Measurements from ENCODE around the gene HIPK4. TPM values are rescaled to one million over a fixed set of nuclear protein-coding genes. Genes with fewer than 3 reads are reported as not detected.

HIPK4 gene
- total and polyA plus RNA-seq, 9 of the 15 experiments (the other 6 are each of a cell fraction or from before 2014, with no cell fraction given): 0.06 to 0.09 TPM; not detected in 7

DNA sequence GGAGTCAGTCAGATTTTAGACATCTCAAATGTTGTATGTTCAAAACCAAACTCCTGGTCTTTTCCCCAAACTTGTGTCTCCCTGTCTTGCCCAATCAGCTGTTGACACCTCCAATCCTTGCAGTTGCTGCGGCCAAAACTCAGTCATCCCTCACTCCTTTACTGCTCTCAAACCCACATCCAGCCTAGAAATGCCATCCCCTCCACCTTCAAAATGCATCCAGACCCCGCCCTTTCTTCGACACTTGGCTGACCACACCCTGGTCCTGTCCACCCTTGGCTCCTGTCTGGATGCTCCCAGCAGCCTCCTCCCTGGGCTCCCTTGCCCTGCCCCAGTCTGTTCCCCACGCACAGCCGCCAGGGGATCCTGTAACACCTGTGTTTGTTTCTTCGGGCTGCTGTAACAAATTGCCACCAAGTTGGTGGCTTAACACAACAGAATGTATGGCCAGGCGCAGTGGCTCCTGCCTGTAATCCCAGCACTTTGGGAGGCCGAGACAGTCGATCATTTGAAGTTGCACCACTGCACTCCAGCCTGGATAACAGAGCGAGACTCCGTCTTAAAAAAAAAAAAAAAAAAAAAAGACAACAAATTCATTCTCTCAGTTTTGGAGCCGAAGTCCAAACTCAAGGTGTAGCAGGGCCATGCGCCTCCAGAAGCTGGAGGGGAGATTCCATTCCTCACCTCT is 29.8 kb downstream of the HIPK4 start (continued):
- TF ChIP-seq, protein P1, sequence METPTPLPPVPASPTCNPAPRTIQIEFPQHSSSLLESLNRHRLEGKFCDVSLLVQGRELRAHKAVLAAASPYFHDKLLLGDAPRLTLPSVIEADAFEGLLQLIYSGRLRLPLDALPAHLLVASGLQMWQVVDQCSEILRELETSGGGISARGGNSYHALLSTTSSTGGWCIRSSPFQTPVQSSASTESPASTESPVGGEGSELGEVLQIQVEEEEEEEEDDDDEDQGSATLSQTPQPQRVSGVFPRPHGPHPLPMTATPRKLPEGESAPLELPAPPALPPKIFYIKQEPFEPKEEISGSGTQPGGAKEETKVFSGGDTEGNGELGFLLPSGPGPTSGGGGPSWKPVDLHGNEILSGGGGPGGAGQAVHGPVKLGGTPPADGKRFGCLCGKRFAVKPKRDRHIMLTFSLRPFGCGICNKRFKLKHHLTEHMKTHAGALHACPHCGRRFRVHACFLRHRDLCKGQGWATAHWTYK (CRISPR knock-in tag; IDR thresholded peaks at IDR 0.05): no peak

DNA sequence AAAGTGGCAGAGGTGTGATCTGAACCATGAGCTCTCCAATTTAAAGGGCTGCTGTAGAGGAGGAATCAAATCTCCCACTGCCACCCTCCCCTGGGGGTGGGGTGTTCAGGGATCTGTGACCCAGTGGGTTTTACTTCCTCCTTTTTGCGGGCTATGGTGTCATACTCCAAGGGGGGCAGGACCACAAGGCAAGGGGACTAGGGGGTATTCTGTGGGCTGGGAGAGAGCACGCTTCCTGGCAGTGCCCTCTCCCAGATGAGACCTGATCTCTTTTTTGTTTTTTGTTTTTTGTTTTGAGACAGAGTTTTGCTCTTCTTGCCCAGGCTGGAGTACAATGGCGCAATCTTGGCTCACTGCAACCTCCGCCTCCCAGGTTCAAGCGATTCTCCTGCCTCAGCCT is 31.2 kb downstream of the HIPK4 start:
- peak overlapping the region in 1 of 2 experiments; percentile 18; a peak in 1 of 4 replicates for H3K9ac ChIP-seq (ENCODE audit: insufficient read depth in 1 of 2, low read depth in 2 of 2, low read length in 2 of 2)
- H3K27me3 ChIP-seq (ENCODE audit: control insufficient read depth in 2 of 2, insufficient read depth in 2 of 2, low read length in 2 of 2): no peaks in the 10 kb centered on the region
- ChIA-PET POLR2A (no interaction called here), CTCF (ENCODE audit: low intra/inter-chr PET ratio) (no interaction called here)
- WGBS (ENCODE audit: insufficient coverage, low coverage, missing lambda C conversion rate): 45% methylated on average over 2 of the region's 5 CpGs
- peaks cover 7% of the 10 kb centered on the region; the same call in 1 of the 2 replicates for H4K20me1 ChIP-seq (replicated peaks; ENCODE audit: control insufficient read depth, insufficient read depth, low read length)
- 0 out of 2 replicates have a peak, but pooled peaks have one; percentile 11 for TF ChIP-seq CEBPB (tag; IDR thresholded peaks at IDR 0.05)
- TF ChIP-seq NFYB (IDR thresholded peaks at IDR 0.05; ENCODE audit: extremely low read depth, insufficient read length): no peak
- TF ChIP-seq ARHGAP35 (IDR thresholded peaks at IDR 0.05; ENCODE audit: partially characterized antibody): no peak
- no peak for TF ChIP-seq FOXJ2 (tag; IDR thresholded peaks at IDR 0.05)
- no peak for TF ChIP-seq DDX20 (tag; IDR thresholded peaks at IDR 0.05; ENCODE audit: low read depth)
- TF ChIP-seq CBX3 (IDR thresholded peaks at IDR 0.05; ENCODE audit: borderline replicate concordance in 1 of 2, low read length in 2 of 2): no peak
- no peak for TF ChIP-seq SMAD4 (CRISPR knock-in tag; conservative IDR thresholded peaks at IDR 0.05)
- TF ChIP-seq, protein P2, sequence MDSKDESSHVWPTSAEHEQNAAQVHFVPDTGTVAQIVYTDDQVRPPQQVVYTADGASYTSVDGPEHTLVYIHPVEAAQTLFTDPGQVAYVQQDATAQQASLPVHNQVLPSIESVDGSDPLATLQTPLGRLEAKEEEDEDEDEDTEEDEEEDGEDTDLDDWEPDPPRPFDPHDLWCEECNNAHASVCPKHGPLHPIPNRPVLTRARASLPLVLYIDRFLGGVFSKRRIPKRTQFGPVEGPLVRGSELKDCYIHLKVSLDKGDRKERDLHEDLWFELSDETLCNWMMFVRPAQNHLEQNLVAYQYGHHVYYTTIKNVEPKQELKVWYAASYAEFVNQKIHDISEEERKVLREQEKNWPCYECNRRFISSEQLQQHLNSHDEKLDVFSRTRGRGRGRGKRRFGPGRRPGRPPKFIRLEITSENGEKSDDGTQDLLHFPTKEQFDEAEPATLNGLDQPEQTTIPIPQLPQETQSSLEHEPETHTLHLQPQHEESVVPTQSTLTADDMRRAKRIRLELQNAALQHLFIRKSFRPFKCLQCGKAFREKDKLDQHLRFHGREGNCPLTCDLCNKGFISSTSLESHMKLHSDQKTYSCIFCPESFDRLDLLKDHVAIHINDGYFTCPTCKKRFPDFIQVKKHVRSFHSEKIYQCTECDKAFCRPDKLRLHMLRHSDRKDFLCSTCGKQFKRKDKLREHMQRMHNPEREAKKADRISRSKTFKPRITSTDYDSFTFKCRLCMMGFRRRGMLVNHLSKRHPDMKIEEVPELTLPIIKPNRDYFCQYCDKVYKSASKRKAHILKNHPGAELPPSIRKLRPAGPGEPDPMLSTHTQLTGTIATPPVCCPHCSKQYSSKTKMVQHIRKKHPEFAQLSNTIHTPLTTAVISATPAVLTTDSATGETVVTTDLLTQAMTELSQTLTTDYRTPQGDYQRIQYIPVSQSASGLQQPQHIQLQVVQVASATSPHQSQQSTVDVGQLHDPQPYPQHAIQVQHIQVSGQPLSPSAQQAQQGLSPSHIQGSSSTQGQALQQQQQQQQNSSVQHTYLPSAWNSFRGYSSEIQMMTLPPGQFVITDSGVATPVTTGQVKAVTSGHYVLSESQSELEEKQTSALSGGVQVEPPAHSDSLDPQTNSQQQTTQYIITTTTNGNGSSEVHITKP (IDR thresholded peaks at IDR 0.05; ENCODE audit: partially characterized antibody): peak; percentile 51
- no peaks in the 10 kb centered on the region for H3K9me3 ChIP-seq (replicated peaks; ENCODE audit: control insufficient read depth, insufficient read depth, low read depth, low read length)
- H2AFZ ChIP-seq (ENCODE audit: low read depth, low read length): no peak overlapping the region
- intact Hi-C loops (cut with micrococcal nuclease) (no loop called here), in situ Hi-C loops (cut with MboI) (no loop called here)
- H3K36me3 ChIP-seq (ENCODE audit: control insufficient read depth, insufficient read depth, low read length): no peaks in the 10 kb centered on the region; the same call in 2 of the 3 replicates
- H3K27ac ChIP-seq (ENCODE audit: extremely low read depth, low read depth, low read length): no peak overlapping the region
- H3K9me1 ChIP-seq (ENCODE audit: control insufficient read depth, insufficient read depth, low read length): no peaks in the 10 kb centered on the region
- no TSS peak for BruUV-seq (replicated peaks)
- H3K4me1 ChIP-seq (replicated peaks in 1 of 2; ENCODE audit: control insufficient read depth in 2 of 2, insufficient read depth in 2 of 2, low read length in 2 of 2): peaks cover 15 to 22% of the 10 kb centered on the region in 2 experiments; a peak in 4 of 5 replicates
- no peak overlapping the region for H3K4me3 ChIP-seq
- no peak for DNase-seq (ENCODE audit: extremely low read depth in 1 of 4, low spot score in 3 of 4)
- H3K4me2 ChIP-seq (ENCODE audit: insufficient read depth, low read length): no peak overlapping the region
- no peak for ATAC-seq
- FAIRE-seq: no peak
- H3K79me2 ChIP-seq (ENCODE audit: control insufficient read depth, insufficient read depth, low read length): peaks cover 4% of the 10 kb centered on the region; the same call in 1 of the 3 replicates

All from K562 (cell line).